Stomach (tissue), 9 donors: ENCODE measurements around the gene SF3A1. TPM values are rescaled to one million over a fixed set of nuclear protein-coding genes. Genes with fewer than 3 reads are reported as not detected.
A peak's percentile ranks its signal among the peaks of the same experiment; 100 is the strongest.

Source experiments
- DNase-seq, 2 donors: peaks; one replicate each; pipeline versions ENCODE4 v3.0.0 to v3.0.0-alpha.2; 2013 to 2019
- H3K27ac ChIP-seq, 5 donors: fragments of 200-600 bp in 4 of 5; sonication (generic) in 4 of 5; one replicate each; pipeline ENCODE4 v1.5.1; 2013 to 2019; ENCODE audit warnings: mild to moderate bottlenecking in 1 of 5, moderate library complexity in 1 of 5
- H3K27me3 ChIP-seq, 3 donors: fragments of 200-600 bp; sonication (generic); one replicate each; pipeline ENCODE4 v1.5.1; 2017 to 2019; ENCODE audit warnings: mixed run types in 1 of 3
- H3K36me3 ChIP-seq, 4 donors: fragments of 200-600 bp; sonication (generic); 1 replicate in 3 of 4; 2 replicates in 1 of 4; pipeline ENCODE4 v1.5.1; 2016 to 2019
- H3K4me1 ChIP-seq, 4 donors: fragments of 200-600 bp; sonication (generic); one replicate each; pipeline ENCODE4 v1.5.1; 2016 to 2019
- H3K4me3 ChIP-seq, 4 donors: fragments of 200-600 bp; sonication (generic) in 3 of 4; one replicate each; pipeline ENCODE4 v1.5.1; 2016 to 2019; ENCODE audit warnings: mild to moderate bottlenecking in 1 of 4
- H3K9me3 ChIP-seq, 4 donors: fragments of 200-600 bp; sonication (generic); one replicate each; pipeline ENCODE4 v1.5.1; 2016 to 2019
- CTCF ChIP-seq, 7 experiments: fragments of 450-650 bp in 4 of 7; fragments of 200-600 bp in 3 of 7; sonication (generic) in 3 of 7; IDR thresholded peaks; one replicate each; pipeline ENCODE4 v1.5.1; 2016 to 2019; ENCODE audit warnings: antibody characterized with exemption in 7 of 7, control low read depth in 2 of 7, mild to moderate bottlenecking in 1 of 7
- EP300 ChIP-seq: sonication (generic); formaldehyde crosslinking; IDR thresholded peaks from one replicate; pipeline ENCODE4 v1.6.1; 2017; ENCODE audit warnings: antibody characterized with exemption
- POLR2A ChIP-seq, 4 donors: fragments of 450-650 bp; IDR thresholded peaks; one replicate each; pipeline ENCODE4 v1.6.1; 2016; ENCODE audit warnings: antibody characterized with exemption in 4 of 4, control low read depth in 2 of 4, mild to moderate bottlenecking in 1 of 4, moderate library complexity in 1 of 4
- POLR2AphosphoS5 ChIP-seq, 3 donors: sonication (generic); formaldehyde crosslinking; IDR thresholded peaks; one replicate each; pipeline ENCODE4 v1.6.1; 2016; ENCODE audit warnings: antibody characterized with exemption in 3 of 3
- whole genome bisulfite sequencing, 5 donors: extraction: QIAGEN DNeasy Blood & Tissue Kit in 3 of 5; methylation state at CpG; one replicate each; pipeline versions ENCODE4 v1.1.5 to v1.1.7; 2013 to 2018; 5-methylcytosine and 5-hydroxymethylcytosine counted together
- intact Hi-C: fragments of 100-400 bp; cut with DNase I; formaldehyde crosslinking; loops from one replicate; pipeline ENCODE4 v1.15.1; 2023; ENCODE audit warnings: low total_unique reads
- polyA plus RNA-seq, 3 donors: library from polyadenylated mRNA; stranded (reverse); fragments of 200-250 nt; gene quantifications; one replicate each; pipeline ENCODE4 v1.2.3, GENCODE V29; 2013
- total RNA-seq, 5 donors: library from RNA; depleted of rRNA; stranded (reverse); fragments of >200 nt; gene quantifications; one replicate each; pipeline versions ENCODE4 v1.1.0 to v1.2.3, GENCODE V29; 2014 to 2016
- donor health status: healthy with polysubstance abuse.
- donor health status: Bipolar disorder and iron deficiency.
- donor health status: healthy.

SF3A1 gene
- total and polyA plus RNA-seq, 8 donors: 13.6 to 316 (median 30.6) TPM

- H3K9me3 ChIP-seq: no peaks in the 10 kb centered on the region
- H3K36me3 ChIP-seq: peaks cover 0 to 13% (median 5%) of the 10 kb centered on the region in 4 donors
- H3K4me3 ChIP-seq: no peak overlapping the region
- peak overlapping the region in 4 of 5 donors; percentile 11 to 94 (median 88) for H3K27ac ChIP-seq
- intact Hi-C loops: no loop called here
- WGBS, 5 donors: 71 to 80% (median 78%) methylated on average over 2 of the region's 2 CpGs
- no peak for TF ChIP-seq POLR2A (IDR thresholded peaks at IDR 0.05)
- no peaks in the 10 kb centered on the region for H3K27me3 ChIP-seq
- peaks cover 99 to 100% (median 100%) of the 10 kb centered on the region in 4 donors for H3K4me1 ChIP-seq
- no peak for DNase-seq
These were observed 48.6 kb downstream of the SF3A1 start for GRCh38 chr22:30308093-30308492.

- Histone ChIP-seq H3K4me1 (peaks cover 100% of the 10 kb centered on the region in 4 donors), H3K4me3 (no peak overlapping the region), H3K36me3 (peaks cover 0 to 21% (median 11%) of the 10 kb centered on the region in 4 donors), H3K27me3 (no peaks in the 10 kb centered on the region), H3K27ac (peak overlapping the region; percentile 53 to 94 (median 86)), H3K9me3 (no peaks in the 10 kb centered on the region)
- intact Hi-C loops: no loop called here
- DNase-seq: no peak
- 67 to 83% (median 81%) methylated on average over 4 of the region's 4 CpGs for WGBS, 5 donors
- TF ChIP-seq POLR2A (IDR thresholded peaks at IDR 0.05) (no peak), CTCF (IDR thresholded peaks at IDR 0.05) (no peak), EP300 (no peak), POLR2AphosphoS5 (IDR thresholded peaks at IDR 0.05) (no peak)
These were observed 49.6 kb downstream of the SF3A1 start for GRCh38 chr22:30307041-30307574.

- H3K4me3 ChIP-seq: no peak overlapping the region
These were observed 50.1 kb downstream of the SF3A1 start for GRCh38 chr22:30306627-30307011.

GRCh38 chr22:30305906-30306626, 50.6 kb downstream of the SF3A1 start:
- Histone ChIP-seq H3K27ac (peak overlapping the region; percentile 83 to 94 (median 89)), H3K27me3 (no peaks in the 10 kb centered on the region), H3K4me3 (peak overlapping the region in 1 of 4 donors; percentile 3), H3K36me3 (peaks cover 0 to 31% (median 22%) of the 10 kb centered on the region in 4 donors), H3K9me3 (no peaks in the 10 kb centered on the region), H3K4me1 (peaks cover 97 to 100% (median 100%) of the 10 kb centered on the region in 4 donors)
- intact Hi-C loops: no loop called here
- 17 to 36% (median 23%) methylated on average over 3 of the region's 3 CpGs for WGBS, 5 donors
- DNase-seq: peak in 1 of 2 donors; percentile 82
- TF ChIP-seq EP300 (no peak), CTCF (IDR thresholded peaks at IDR 0.05) (no peak), POLR2AphosphoS5 (IDR thresholded peaks at IDR 0.05) (peak in 1 of 3 donors; percentile 22)

More at GRCh38 chr22:30306627-30307011, 50.1 kb downstream of the SF3A1 start:
- intact Hi-C loops: no loop called here
- H3K4me1 ChIP-seq: peaks cover 100% of the 10 kb centered on the region in 4 donors
- peaks cover 0 to 25% (median 16%) of the 10 kb centered on the region in 4 donors for H3K36me3 ChIP-seq
- H3K27me3 ChIP-seq: no peaks in the 10 kb centered on the region
- no peak for TF ChIP-seq CTCF (IDR thresholded peaks at IDR 0.05)
- TF ChIP-seq POLR2A (IDR thresholded peaks at IDR 0.05): no peak
- 68 to 92% (median 77%) methylated on average over 1 of the region's 1 CpG for WGBS, 5 donors
- H3K9me3 ChIP-seq: no peaks in the 10 kb centered on the region
- no peak for DNase-seq
- peak overlapping the region; percentile 53 to 94 (median 86) for H3K27ac ChIP-seq

GRCh38 chr22:30305519-30305905, 51.2 kb downstream of the SF3A1 start:
- no peak for TF ChIP-seq POLR2A (IDR thresholded peaks at IDR 0.05)
- peak; percentile 45 to 52 (median 48) for TF ChIP-seq POLR2AphosphoS5 (IDR thresholded peaks at IDR 0.05)
- Histone ChIP-seq H3K9me3 (no peaks in the 10 kb centered on the region), H3K4me3 (peak overlapping the region in 1 of 4 donors; percentile 3), H3K4me1 (peaks cover 92 to 100% (median 99%) of the 10 kb centered on the region in 4 donors), H3K27me3 (no peaks in the 10 kb centered on the region), H3K27ac (peak overlapping the region; percentile 83 to 94 (median 89)), H3K36me3 (peaks cover 3 to 37% (median 27%) of the 10 kb centered on the region in 4 donors)
- peak; percentile 62 to 81 for DNase-seq
- 4 to 12% (median 6%) methylated on average over 4 of the region's 4 CpGs for WGBS, 5 donors
- intact Hi-C loops: no loop called here
